NCI-H226 (cell line): Measurements from ENCODE around the gene FBXL17.

Source experiments
- DNase-seq: peaks from one replicate; pipeline ENCODE4 v3.0.0-alpha.2; 2015

FBXL17 gene

DNA sequence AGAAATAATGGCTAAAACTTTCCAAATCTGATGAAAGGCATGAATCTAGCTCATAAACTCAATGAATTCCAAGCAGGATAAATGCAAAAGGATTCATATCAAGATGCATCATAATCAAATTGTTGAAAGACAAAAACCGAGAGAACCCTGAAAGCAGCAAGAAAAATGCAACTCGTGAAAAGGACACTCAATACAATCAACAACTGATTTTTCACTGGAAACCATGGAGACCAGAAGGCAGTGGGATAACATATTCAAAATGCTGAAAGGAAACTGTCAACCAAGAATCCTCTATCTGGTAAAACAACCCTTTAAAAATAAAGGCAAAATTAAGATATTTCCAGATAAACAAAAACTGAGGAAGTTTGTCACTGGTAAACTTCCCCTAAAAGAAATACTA, 9.5 kb downstream of the FBXL17 start:
- no peak for DNase-seq

DNA sequence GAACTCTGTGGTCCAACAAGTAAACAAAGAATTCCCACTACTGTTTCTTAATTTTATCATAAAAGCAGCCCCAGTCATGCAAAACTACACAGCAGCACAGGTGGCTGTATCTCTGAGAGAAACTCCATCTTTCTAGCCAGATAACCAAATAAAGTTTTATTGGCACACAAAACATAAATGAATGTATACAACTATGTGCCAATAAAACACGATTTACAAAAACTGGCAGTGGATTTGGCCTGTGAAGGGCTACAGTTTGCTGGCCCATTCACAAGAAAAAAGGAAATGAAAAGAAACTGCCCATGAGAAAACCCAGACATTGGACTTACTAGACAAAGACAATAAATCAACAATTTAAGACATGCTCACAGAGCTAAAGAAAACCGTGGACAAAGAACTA, 10.6 kb downstream of the FBXL17 start:
- no peak for DNase-seq

DNA sequence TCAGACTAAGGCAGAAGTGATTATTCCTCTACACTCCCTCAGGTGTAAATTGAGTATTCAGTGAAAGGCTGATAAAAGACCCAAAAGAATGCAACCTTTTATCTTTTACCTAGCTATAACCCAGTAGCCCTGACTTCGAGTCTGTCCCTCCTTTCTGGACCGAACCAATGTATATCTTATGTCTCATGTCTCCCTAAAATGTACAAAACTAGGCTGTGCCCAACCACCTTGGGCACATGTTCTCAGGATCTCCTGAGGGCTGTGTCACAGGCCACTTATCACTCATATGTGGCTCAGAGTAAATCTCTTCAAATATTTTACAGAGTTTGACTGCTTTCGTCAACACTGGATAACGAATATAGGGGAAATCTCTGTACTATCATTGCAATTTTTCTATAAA, 12.7 kb downstream of the FBXL17 start:
- DNase-seq: no peak

DNA sequence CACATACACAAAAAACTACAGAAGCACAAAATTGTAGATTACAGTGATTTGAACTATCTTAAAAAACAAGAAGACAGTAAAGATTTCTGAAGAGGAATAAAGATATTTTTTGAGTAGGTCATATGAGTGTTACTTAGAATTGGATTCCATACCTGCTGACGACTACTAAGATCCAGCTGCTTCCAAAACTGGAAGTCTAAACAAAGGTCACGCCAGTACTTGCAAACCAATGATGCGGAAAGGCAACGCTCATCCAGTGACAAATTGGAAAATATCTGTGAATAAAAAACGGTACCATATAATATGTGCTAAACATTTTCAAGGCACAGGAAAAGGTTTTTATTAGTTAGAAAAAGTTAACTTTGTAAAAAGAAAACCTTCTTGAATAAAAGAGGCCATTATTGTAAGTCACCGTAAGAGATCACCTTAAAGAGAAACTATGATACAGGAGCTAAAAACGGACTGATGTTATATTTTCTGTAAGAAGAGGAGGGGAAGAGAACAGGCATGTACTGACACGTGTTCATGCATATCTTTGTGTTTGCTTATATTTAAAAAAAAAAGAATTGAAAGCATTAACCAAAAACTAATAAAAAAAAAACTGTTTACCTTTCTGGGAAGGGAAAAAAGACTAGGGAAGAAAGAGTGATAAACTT, 14.1 kb downstream of the FBXL17 start:
- no peak for DNase-seq

DNA sequence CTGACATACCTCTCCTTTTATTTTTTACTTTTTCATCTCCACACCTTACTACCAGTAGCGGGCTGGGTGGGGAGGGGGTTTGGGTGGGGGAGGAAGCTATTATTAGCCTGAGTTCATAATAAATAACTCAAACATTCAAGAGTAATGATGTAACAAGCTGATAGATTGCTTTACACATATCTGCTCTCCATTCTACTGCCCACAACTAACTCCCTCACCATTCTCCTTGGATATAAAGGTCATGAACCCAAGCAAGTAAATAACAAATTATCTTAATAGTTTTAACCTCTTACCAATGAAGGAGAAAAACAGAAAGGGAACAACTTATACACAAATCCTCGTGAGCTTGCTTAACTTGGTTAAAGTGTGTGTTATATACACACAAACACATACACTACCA, 15.4 kb downstream of the FBXL17 start:
- peak; percentile 10 for DNase-seq

DNA sequence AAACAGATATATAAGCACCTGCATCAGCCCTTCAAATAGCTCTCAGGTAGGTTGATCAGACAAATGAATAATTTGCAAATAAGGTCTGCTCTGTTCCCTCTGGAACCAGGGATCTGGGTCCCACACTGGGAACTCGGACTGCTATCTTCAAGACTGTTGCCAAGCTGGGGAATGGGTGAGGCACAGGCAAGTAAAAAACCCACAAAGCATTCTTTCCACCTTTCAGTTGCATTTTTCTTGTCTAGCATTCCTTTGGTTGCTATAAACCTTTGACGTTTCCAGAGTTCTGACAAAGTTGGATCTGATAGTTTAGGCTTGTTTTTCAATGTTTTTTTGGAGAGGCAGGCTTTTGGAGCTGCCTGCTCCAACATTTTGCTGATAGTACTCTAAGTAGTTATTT, 20.1 kb downstream of the FBXL17 start:
- DNase-seq: no peak

DNA sequence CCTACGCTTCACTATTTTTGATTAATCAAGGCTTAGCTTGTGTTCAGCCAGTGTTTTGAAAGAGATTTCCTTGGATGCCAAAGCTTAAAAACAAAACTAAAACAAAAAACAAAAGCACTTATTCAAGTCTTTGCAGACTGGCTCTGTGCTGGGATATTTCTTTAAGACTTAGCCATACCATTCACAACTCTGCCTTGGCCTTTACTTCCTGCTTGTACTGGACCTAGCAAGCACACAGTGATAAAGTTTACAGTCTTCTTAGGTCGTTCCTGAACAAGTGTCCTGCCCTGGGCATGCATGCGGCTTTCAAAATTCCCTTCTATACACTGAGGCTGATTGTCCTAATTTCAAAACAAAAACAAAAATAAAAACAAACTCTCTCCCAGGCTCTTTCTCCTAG, 20.7 kb downstream of the FBXL17 start:
- no peak for DNase-seq

DNA sequence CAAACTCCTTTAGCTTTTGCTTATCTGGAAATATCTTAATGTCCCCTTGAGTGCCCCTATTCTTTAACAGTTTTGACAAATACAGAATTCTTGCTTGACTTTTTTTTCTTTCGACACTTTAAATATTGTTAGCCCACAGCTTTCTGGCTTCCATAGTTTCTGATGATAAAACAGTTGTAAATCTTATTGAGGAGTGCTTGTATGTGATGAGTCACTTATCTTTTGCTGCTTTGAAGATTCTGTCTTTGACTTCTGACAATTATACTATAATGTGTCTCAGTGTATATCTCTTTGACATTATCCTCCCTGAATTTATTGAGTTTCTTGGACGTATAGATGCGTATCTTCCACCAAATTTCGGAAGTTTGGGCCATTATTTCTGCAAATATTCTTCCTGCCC, 21.6 kb downstream of the FBXL17 start:
- DNase-seq: no peak

DNA sequence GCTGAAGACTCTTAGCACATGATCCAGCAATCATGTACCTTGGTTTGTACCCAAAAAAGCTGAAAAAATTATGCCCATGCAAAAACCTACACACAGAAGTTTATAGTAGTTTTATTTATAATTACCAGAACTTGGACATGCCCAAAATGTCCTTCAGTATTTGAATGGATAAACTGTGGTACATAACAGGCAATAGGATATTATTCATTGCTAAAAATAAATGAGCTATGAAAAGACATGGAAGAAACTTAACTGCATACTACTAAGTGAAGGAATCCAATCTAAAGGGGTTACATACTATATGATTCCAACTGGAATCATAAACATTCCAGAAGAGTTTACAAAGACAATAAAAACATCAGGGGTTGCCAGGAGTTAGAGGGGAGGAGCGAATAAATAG, 25.6 kb downstream of the FBXL17 start:
- no peak for DNase-seq

DNA sequence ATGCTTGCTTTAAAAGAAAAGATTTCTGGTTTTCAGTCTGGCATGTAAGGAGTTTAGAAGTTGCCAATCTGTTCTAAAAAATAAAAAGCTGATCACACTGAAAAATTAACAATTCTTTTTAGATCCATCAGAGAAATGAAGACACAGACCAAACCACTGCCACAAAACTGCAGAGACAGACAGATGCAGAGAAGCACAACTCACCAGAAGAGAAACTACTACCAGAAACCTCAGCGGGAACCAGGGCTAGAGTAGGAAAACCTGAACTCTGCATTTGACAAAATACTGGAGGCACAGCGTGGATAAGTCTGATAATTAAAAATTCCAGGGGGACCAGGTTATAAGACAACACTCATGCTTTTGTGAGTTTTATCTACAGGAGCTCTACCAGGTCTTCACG, 28.8 kb downstream of the FBXL17 start:
- DNase-seq: no peak

DNA sequence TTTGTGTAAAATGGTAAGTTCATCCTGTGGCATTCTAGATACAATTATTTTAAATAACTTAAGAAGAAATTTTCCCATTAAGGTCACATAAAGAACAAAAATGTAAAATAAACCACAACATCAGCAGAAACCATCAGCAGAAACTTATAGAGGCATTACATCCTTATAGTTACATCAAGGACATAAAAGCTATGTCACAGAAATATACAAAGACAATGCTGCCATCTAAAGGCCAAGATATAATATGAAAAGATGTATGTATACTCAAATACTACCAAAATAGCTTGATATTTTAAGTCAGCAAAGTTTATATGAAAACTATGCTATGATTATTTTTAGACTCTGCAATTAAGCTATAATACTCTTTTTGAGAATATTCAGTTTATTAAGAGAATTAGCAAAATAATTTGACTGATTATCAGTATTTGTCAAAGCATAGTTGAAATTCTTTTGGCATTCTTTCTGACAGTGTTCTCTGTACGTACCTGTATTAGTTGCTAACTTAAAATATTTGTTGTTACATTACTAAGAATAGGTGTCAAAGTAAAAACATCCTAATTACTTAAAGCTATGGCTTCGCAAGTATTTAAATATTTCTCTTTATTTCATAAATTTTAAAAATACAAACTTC, 36.2 kb downstream of the FBXL17 start:
- peak; percentile 3 for DNase-seq

DNA sequence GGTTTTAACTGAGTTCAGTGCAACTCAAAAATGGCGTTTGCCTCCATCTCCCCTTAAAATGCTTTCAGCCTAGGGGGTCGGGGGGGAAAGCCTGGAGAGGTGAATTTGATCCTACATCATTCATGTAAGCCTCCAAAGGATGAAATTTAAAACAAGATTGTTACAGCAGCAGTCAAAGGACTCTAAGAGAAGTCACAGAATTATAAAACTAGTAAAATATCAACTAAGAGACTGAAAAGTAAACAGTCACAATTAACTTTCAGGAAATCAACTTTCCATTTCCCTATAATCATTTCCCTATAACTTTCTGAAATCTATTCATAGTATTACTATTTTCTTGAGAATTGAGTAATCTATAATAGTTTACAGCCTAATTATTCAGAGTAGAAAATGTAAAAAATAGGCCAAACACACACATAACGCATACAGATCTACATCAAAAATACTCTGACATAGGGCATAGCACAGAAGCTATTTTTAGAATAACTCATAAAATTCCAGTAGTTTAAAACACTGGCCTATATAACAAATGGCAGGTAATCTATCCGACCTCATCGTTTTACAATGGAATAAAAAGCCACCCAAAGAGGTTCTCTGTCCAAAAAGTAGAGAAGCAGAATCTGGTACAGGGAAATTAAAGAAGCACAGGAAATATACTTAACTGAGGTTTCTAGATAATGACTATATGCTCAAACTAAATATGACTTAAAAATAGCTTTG, 37.6 kb downstream of the FBXL17 start:
- DNase-seq: no peak

DNA sequence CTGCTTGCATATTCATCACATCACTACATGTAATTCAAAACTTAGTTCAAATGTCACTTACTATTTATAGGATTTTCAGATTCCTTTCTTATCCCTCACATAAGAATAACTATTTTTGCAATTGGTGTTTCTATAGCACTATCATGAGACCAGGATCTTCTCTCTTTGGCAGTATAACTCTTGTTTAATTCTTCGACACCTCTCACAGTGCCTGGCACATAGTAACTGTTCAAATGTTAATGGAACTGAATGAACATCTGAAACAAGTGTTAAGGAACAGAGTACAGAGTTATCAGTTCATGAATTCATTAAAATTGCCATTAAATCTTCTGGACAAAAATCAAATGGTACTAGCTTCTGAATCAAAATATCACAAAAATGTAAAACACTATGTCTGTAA, 40.0 kb downstream of the FBXL17 start:
- no peak for DNase-seq

DNA sequence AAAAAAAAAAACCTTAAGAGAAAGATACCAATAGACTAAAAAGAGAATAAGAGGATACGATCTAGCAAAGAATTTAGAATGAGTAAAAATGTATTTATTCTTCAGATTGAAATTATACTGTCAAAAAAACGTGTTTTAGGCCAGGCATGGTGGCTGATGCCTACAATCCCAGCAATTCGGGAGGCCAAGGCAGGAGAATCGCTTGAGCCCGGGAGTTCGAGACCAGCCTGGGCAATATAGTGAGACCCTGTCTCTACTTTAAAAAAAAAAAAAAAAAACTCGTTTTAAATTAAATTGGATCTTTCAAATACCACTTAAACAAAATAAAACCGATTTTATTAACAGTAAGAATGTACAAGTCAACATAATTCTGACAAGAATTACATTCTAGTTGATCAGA, 41.8 kb downstream of the FBXL17 start:
- no peak for DNase-seq

DNA sequence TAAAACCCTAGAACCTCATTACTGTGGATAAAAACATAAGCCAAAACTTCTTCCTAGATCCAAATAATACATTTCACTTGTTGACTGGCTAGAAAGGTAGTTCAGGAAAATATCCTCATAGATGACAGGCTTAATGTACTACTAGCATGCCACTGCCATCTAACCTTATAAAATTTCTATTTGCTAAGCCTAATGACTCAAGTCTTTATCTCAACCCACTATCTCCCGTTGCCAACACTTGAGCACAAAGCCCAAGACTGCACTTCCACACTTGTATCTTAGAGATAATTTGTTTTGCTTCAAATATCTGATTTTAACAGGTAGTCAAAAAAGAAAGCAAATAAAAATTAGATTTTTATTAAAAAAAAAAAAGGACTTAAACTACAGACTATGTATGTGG, 42.7 kb downstream of the FBXL17 start:
- peak; percentile 34 for DNase-seq

DNA sequence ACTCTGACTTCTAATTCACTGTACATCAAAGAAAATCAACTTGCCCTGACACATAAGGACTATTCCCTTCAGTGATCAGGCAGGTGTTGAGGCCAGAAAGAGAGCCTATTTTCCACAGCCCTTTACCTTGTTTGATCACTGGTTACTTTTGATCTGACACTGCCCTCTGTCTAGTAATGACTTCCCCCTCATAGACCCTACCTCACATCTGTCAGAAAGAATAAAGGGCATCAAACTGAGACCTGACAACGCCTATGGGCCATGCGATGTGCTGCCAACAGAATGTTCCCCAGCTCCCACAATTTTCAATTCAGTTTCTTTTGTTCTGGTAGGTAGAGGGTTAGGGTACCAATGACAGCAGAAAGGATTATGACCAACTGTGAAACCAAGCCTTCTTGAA, 47.7 kb downstream of the FBXL17 start:
- no peak for DNase-seq

DNA sequence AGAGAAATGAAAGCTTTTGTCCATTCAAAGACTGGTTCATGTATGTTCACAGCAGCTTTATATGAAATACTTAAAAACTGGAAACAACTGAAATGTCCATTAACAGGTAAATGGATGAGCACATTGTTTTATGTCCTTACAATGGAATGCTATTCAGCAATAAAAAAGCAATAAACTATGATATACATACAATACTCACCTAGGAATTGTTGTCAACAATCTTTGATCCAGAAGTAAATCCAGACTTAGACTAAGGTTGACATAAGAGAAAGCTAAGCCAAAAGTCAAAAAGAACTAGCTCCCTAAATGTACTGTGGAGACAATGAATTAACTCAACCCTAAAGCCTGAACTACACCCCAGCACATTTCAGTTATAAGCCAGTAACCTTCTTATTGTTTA, 54.9 kb downstream of the FBXL17 start:
- no peak for DNase-seq

DNA sequence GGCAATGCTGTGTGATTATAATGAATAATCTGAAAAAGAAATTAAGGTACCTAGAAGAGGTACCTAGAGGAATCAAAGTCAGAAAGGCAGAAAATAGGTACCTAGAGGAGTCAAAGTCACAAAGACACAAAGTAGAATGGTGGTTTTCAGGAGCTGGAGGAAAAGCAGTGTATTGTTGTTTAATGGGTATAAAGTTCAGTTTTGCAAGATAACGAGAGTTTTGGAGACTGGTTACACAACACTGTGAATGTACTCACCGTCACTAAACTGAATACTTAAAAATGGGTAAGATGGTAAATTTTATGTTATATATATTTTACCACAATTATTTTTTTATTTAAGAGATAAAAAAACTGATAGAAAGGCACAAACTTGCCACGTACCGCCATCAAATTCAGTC, 57.0 kb downstream of the FBXL17 start:
- no peak for DNase-seq

DNA sequence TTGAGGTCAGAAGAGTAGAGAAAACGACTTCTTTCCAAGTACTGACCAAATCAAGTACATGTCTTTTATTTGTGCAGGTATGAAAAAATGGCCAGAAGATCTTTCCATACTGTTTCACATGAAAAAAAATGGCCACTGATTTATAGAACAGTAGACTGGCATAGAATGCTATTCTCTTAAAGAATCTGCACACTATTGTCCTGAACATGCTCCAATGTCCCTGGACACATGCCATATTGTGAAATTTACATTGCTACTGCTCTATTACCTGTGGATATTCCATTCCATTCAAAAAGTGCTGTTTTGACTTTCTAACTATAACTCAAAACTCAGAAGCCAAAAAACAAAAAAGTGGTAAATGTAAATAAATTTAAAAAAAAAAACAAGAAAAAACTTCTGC, 60.6 kb downstream of the FBXL17 start:
- no peak for DNase-seq

DNA sequence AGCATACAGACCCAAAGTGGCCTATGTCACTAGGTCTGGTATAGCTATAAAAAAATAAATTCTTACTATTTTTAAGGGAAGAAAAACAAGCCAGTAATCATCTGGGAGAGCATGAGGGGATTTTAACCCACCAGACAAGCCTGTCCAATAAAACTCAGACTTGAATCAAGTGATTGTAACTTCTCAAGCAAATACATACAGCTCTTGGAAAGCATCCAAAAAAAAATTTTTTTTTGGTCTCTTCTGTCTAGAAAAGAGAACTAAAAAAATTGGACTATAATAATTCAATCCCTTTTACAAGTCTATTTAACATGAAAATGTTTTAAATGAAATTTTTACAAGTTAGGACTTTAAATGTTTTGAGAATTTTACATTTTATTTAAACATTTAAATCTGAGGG, 61.7 kb downstream of the FBXL17 start:
- DNase-seq: no peak

DNA sequence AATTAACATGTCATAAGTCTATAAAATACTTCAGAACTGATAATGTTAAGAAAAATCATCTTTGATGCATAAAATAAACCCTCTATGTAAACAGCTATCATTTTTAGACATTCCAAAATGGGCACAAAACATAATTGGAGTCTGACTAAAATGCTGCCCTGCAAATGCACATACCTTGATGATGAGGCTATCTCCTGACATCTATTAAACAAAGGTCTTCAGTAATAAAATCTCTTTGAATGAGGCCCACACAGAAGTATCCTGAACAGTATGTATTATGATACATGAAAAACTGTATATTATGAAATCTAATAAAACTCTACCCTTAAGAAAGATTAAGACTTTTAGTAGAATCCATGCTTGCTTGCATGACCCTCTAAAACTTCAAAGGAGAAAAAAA, 66.1 kb downstream of the FBXL17 start:
- peak; percentile 26 for DNase-seq

DNA sequence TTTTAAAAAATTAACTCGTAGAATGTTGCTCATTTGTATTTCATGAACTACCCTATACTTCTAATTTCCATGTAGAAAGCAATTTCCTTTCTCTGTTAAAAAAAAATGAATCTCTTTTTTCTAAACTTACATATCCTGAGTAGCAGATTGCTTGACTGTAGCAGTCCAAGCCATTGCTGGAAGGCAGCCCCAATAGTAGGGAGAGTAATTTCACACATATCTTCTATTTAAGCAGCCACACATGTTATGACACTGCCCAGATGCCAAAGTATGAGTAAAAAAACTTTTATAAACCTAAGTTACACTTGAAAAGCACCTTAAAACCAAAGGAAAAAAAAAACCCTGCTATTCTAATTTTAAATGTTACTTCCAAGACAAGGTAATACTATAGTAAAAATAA, 69.6 kb downstream of the FBXL17 start:
- DNase-seq: no peak

DNA sequence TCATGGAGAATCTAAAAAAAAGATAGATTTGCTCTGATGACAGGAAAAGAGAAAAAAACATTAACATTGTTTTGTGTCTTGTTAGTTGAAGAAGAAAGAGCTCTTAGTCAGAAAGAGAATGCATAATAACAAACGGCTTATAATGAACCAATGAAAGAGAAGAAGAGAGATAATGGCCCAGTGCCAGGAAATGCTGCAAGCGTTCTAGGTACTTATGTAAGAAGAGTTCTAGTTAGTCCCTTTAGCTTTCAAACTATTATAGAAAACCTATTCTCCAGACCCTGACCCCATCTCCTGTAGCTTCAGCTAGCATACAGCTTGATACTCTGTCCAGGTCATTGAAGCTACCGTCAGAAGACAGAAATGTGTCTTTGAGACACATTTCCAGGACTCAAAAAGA, 70.2 kb downstream of the FBXL17 start:
- DNase-seq: no peak

DNA sequence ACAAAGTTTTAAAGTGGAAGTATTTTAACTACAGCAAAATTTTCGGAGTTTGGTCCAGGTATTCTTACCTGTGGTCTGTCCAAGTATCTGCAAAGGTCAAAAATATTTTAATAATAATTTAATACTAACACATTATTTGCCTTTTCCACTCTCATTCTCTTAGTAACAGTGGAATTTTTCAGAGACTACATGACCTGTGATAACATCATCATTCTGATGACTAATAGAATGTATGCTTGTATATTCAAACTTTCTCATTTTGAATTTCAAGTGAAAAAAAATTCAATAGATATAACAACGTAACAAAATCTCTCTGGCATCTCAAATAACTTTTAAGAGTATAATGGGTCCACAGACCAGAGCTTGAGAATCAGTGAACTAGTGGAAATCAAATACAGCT, 78.3 kb downstream of the FBXL17 start:
- DNase-seq: no peak

DNA sequence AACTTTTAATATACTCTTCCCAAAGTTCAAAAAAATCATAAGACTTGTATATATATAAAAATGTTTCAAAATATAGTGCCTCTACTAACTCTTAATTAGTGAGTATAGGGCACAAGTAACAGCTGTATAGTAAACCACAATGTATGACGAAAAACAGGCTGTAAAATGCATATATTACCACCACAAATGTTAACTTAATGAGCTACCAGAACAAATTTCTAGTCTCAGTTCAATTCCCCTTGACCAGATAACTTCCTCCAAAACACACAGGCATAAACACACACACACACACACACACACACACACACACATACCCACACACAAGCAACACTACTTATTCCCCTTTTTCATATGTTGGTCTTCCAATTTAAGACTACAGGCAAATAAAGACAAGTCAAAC, 78.8 kb downstream of the FBXL17 start:
- no peak for DNase-seq
